Astrocyte of the cerebellum (primary cell): ENCODE measurements around the gene LYRM9.
"Not testable (repeated sequence)": the region's sequence is repeated elsewhere in the genome, so short reads cannot be mapped to it uniquely, and the experiment has no call there.

Experiments
- DNase-seq: peaks from one replicate; pipeline ENCODE4 v3.0.0-alpha.2; 2011; ENCODE audit warnings: low read depth
- H3K4me3 ChIP-seq: 2 replicates; pipeline ENCODE4 v1.5.1; 2011; ENCODE audit warnings: mild to moderate bottlenecking, low read depth, low read length, moderate library complexity
- in situ Hi-C: cut with HindIII; loops from 2 replicates; pipeline ENCODE4 v1.10.0; 2017; ENCODE audit warnings: low sequenced_read_pairs
- TF ChIP-seq, protein P1 (sequence below): IDR thresholded peaks from 2 replicates; pipeline ENCODE4 v1.5.1; 2012; ENCODE audit warnings: low read length, low read depth, moderate library complexity, mild to moderate bottlenecking; ENCODE audit errors: missing control alignments

Gene LYRM9

DNA sequence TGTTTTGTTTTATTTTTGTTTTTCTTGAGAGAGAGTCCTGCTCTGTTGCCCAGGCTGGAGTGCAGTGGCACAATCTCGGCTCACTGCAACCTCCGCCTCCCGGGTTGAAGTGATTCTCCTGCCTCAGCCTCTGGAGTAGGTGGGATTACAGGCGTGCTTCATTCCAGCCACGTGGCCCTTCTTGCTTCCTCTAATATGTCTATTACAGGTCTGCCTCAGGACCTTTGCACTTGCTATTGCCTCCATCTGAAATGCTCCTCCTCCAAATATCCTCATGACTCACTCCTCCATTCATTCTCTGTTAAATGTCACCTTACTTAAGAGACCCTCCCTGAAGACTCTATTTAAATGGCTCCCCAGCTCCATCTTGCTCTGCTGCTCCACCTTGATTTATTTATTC is 39.0 kb downstream of the LYRM9 start:
- TF ChIP-seq, protein P1, sequence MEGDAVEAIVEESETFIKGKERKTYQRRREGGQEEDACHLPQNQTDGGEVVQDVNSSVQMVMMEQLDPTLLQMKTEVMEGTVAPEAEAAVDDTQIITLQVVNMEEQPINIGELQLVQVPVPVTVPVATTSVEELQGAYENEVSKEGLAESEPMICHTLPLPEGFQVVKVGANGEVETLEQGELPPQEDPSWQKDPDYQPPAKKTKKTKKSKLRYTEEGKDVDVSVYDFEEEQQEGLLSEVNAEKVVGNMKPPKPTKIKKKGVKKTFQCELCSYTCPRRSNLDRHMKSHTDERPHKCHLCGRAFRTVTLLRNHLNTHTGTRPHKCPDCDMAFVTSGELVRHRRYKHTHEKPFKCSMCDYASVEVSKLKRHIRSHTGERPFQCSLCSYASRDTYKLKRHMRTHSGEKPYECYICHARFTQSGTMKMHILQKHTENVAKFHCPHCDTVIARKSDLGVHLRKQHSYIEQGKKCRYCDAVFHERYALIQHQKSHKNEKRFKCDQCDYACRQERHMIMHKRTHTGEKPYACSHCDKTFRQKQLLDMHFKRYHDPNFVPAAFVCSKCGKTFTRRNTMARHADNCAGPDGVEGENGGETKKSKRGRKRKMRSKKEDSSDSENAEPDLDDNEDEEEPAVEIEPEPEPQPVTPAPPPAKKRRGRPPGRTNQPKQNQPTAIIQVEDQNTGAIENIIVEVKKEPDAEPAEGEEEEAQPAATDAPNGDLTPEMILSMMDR: no peak
- H3K4me3 ChIP-seq: no peak overlapping the region
- no peak for DNase-seq
- in situ Hi-C loops: no loop called here

DNA sequence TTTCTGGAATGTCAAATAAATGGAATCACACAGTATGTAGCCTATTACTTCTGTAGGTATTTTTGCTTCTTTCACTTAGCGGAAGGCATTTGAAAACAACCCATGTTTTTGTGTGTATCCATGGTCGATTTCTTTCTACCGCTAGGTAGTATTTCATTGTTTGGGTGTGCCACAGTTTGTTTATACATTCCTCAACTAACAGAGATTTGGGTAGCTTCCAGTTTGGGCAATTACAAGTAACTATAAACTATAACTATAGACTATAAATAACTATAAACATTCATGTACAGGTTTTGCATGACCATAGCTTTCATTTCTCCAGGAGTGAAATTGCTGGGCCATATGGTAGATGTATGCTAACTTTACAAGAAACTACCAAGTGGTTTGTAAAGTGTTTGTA is 40.1 kb downstream of the LYRM9 start:
- no peak overlapping the region for H3K4me3 ChIP-seq
- TF ChIP-seq, protein P1: no peak
- no peak for DNase-seq
- in situ Hi-C loops: no loop called here

DNA sequence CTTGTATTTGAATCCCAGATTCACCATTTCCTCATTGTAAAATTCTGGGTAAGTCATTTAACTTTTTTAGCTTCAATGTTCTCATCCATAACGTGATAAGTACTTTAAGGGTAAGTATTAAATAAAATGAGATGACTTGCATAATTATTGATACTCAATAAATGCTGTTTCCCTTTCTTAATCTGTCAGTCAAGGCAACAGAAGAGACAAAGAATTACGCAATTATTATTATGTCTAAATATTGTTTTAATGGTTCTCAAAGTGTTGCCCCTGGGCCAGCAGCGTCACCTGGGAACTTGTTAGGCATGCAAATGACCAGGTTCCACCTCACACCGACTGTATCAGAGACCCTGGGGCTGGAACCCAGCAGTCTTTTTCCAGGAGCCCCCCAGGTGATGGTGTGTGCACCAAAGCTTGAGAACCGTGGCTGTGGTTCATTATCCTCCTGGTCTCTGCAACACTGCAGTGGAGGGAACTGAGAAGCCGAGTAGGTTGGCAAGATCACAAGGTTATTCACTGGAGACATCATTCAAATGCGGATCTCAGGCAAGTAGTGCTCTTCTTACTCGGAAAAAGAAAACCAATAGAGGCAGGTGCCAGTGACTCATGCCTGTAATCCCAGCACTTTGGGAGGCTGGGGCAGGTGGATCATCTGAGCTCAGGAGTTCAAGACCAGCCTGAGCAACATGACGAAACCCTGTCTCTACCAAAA is 43.5 kb downstream of the LYRM9 start:
- in situ Hi-C loops: no loop called here
- no peak for DNase-seq
- TF ChIP-seq, protein P1: no peak
- H3K4me3 ChIP-seq: no peak overlapping the region

DNA sequence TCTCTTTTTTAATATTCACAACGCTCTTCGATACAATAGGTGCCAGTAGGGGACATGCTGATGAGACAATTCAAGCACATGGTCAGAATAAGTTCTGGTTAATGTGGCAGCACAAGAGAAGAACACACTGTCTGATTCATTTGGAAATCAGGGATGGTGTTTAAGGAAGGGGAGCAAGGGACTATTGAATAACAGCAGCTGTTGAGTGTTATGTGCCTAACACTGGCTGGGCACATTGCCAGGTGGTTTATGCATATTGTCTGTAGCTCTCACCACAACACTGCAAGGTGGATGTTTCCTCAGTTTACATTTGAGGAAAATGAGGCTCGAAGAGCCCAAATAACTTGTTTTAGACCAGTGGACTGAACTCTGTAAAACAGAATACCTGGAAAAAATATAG is 44.2 kb downstream of the LYRM9 start:
- TF ChIP-seq, protein P1: no peak
- in situ Hi-C loops: no loop called here
- DNase-seq: no peak
- H3K4me3 ChIP-seq: no peak overlapping the region

DNA sequence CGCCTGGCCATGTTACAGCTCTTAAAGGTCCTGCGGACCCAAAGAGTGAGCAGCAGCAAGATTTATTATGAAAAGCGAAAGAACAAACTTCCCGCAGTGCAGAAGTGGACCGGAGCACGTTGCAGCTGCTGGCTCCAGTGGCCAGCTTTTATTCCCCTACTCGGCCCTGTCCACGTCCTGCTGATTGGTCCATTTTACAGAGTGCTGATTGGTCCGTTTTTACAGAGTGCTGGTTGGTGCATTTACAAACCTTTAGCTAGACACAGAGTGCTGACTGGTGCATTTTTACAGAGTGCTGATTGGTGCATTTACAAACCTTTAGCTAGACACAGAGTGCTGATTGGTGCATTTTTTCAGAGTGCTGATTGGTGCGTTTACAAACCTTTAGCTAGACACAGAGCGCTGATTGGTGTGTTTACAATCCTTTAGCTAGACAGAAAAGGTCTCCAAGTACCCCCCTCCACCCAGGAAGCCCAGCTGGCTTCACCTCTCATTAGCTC is 46.3 kb downstream of the LYRM9 start:
- DNase-seq, in situ Hi-C loops, H3K4me3 ChIP-seq: not testable (repeated sequence)

GRCh38 chr17:27846042-27846655 is 47.0 kb downstream of the LYRM9 start:
- H3K4me3 ChIP-seq: no peak overlapping the region
- in situ Hi-C loops: no loop called here
- TF ChIP-seq, protein P1: no peak
- no peak for DNase-seq
